Aorta (tissue), 5 donors: ENCODE data around the gene ZNF142. TPM values are rescaled to one million over a fixed set of nuclear protein-coding genes. Genes with fewer than 3 reads are reported as not detected.
A peak's percentile ranks its signal among the peaks of the same experiment; 100 is the strongest.

Source experiments
- ATAC-seq: fragments of 200-7000 bp; cut with Tn5 transposase; one replicate; pipeline ENCODE4 v1.9.1; 2022; ENCODE audit warnings: moderate library complexity; ENCODE audit not compliant: low FRiP score
- DNase-seq, 2 donors: peaks; one replicate each; pipeline ENCODE4 v3.0.0-alpha.2; 2020
- H3K27ac ChIP-seq, 2 donors: one replicate each; pipeline ENCODE4 v1.5.1; 2013; ENCODE audit warnings: low read length in 2 of 2, mild to moderate bottlenecking in 2 of 2, moderate library complexity in 2 of 2, control low read depth in 1 of 2, inconsistent platforms in 1 of 2, low read depth in 1 of 2
- H3K27me3 ChIP-seq, 2 donors: one replicate each; pipeline ENCODE4 v1.6.1; 2013; ENCODE audit warnings: control low read depth in 1 of 2, low read length in 1 of 2, mild to moderate bottlenecking in 1 of 2, moderate library complexity in 1 of 2; ENCODE audit not compliant: insufficient read depth in 2 of 2, control insufficient read depth in 1 of 2
- H3K36me3 ChIP-seq, 2 donors: one replicate each; pipeline ENCODE4 v1.6.1; 2013; ENCODE audit warnings: control low read depth in 1 of 2, low read length in 1 of 2, mild to moderate bottlenecking in 1 of 2; ENCODE audit not compliant: insufficient read depth in 2 of 2, control insufficient read depth in 1 of 2
- H3K4me1 ChIP-seq, 2 donors: one replicate each; pipeline ENCODE4 v1.6.1; 2013; ENCODE audit warnings: low read length in 2 of 2, control low read depth in 1 of 2, mild to moderate bottlenecking in 1 of 2, moderate library complexity in 1 of 2; ENCODE audit not compliant: insufficient read depth in 2 of 2, control insufficient read depth in 1 of 2
- H3K4me3 ChIP-seq, 2 donors: one replicate each; pipeline ENCODE4 v1.5.1; 2013; ENCODE audit warnings: low read length in 2 of 2, control low read depth in 1 of 2, mild to moderate bottlenecking in 1 of 2
- H3K9me3 ChIP-seq: one replicate; pipeline ENCODE4 v1.6.1; 2013; ENCODE audit warnings: mild to moderate bottlenecking, low read length; ENCODE audit not compliant: control insufficient read depth
- WGBS, 2 donors: extraction: QIAGEN DNeasy Blood & Tissue Kit; methylation state at CpG; one replicate each; pipeline ENCODE4 v1.1.7; 2013; 5-methylcytosine and 5-hydroxymethylcytosine counted together
- intact Hi-C, 2 donors: fragments of 100-400 bp; cut with DNase I; formaldehyde crosslinking; loops; one replicate each; pipeline versions ENCODE4 v1.14.2 to v1.15.0; 2022
- polyA plus RNA-seq, 2 donors: library from polyadenylated mRNA; stranded (reverse); fragments of 200-250 nt; gene quantifications; one replicate each; pipeline ENCODE4 v1.2.3, GENCODE V29; 2013
- total RNA-seq, 2 donors: library from RNA; stranded (reverse); fragmentation: NEBNext Ultra II Directional; extraction: Animal tissue kit (Norgen Biotek cat#: 25700); gene quantifications; one replicate each; pipeline ENCODE4 v1.2.1, GENCODE V29; 2021
- donor health status: healthy with polysubstance abuse.
- donor health status: Bipolar disorder and iron deficiency.
- donor health status: DM: no; HTN: no; CAD: no.
- donor health status: DM: no; HTN: no; CAD: no.
- donor health status: DM: yes; HTN: yes; CAD: no.

Gene ZNF142
- total and polyA plus RNA-seq, 4 donors: 3.4 to 32.9 (median 19.3) TPM

GRCh38 chr2:218659988-218660358 lies 550 bp upstream of the ZNF142 start:
- no peaks in the 10 kb centered on the region for H3K9me3 ChIP-seq
- H3K4me1 ChIP-seq: no peaks in the 10 kb centered on the region
- peak overlapping the region; percentile 46 to 72 for H3K4me3 ChIP-seq
- no peak for DNase-seq
- peaks cover 4 to 22% of the 10 kb centered on the region in 2 donors for H3K36me3 ChIP-seq
- no peaks in the 10 kb centered on the region for H3K27me3 ChIP-seq
- ATAC-seq: no peak
- 14 to 15% methylated on average over 8 of the region's 8 CpGs for WGBS, 2 donors
- intact Hi-C loops: loop anchor here in 1 of 2 donors (1.0 kb wide), 1 partner anchor 254 kb away; no protein-coding TSS in a partner anchor
- H3K27ac ChIP-seq: no peak overlapping the region

- WGBS, 2 donors: 2 to 3% methylated on average over 27 of the region's 27 CpGs
- intact Hi-C loops: loop anchor here in 1 of 2 donors (1.0 kb wide), 1 partner anchor 252 kb away; no protein-coding TSS in a partner anchor
- H3K27ac ChIP-seq: no peak overlapping the region
- no peaks in the 10 kb centered on the region for H3K4me1 ChIP-seq
- no peaks in the 10 kb centered on the region for H3K9me3 ChIP-seq
- H3K4me3 ChIP-seq: peak overlapping the region; percentile 46 to 72
- peaks cover 0 to 12% of the 10 kb centered on the region in 2 donors for H3K36me3 ChIP-seq
- DNase-seq (no peak), ATAC-seq (no peak)
- no peaks in the 10 kb centered on the region for H3K27me3 ChIP-seq
Measured at GRCh38 chr2:218658671-218659257, 659 bp downstream of the ZNF142 start.

DNA sequence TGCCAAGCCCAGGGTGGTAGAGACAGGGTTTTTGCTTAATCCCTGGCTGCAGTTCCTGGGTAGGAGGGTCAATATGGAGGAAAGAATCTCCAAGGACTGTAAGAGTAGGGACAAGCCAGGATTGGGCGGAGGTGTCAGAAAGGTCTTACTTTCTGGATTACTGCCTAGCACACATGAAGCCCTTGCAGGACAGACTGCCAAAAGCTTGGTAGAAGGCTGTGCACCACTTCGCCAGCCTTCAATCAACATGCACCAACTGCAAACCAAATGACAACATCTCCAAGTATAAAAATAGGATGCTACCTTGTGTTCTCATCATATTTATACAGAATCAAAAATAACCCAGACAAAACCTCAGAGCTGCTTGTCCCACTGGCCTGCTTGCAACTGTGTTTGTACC lies 3.7 kb downstream of the ZNF142 start:
- DNase-seq (no peak), ATAC-seq (no peak)
- 85 to 91% methylated on average over 2 of the region's 2 CpGs for WGBS, 2 donors
- Histone ChIP-seq H3K27me3 (no peaks in the 10 kb centered on the region), H3K36me3 (peaks cover 0 to 2% of the 10 kb centered on the region in 2 donors), H3K4me3 (no peak overlapping the region), H3K9me3 (no peaks in the 10 kb centered on the region), H3K27ac (no peak overlapping the region), H3K4me1 (no peaks in the 10 kb centered on the region)
- intact Hi-C loops: no loop called here

DNA sequence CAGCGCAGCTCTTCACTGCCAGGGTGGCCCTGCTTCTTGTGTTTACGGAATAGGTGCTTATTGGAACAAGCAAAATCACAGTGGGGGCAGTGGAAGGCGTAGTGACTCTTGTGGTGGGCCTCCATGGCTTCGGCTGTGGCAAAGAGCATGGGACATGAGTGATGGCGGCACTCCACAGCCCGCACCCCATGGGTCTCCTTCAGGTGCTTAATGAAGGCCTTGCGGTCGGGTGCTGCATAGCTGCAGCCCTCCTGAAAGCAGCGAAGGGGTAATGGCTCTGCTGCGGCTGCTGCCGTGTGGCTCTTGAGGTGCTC lies 10.7 kb downstream of the ZNF142 start:
- ATAC-seq (no peak), DNase-seq (peak in 1 of 2 donors; percentile 55)
- H3K36me3 ChIP-seq: peaks cover 10 to 25% of the 10 kb centered on the region in 2 donors
- no peak overlapping the region for H3K27ac ChIP-seq
- H3K4me3 ChIP-seq: no peak overlapping the region
- no peaks in the 10 kb centered on the region for H3K9me3 ChIP-seq
- no peaks in the 10 kb centered on the region for H3K27me3 ChIP-seq
- 88 to 90% methylated on average over 11 of the region's 11 CpGs for WGBS, 2 donors
- intact Hi-C loops: no loop called here
- H3K4me1 ChIP-seq: no peaks in the 10 kb centered on the region

DNA sequence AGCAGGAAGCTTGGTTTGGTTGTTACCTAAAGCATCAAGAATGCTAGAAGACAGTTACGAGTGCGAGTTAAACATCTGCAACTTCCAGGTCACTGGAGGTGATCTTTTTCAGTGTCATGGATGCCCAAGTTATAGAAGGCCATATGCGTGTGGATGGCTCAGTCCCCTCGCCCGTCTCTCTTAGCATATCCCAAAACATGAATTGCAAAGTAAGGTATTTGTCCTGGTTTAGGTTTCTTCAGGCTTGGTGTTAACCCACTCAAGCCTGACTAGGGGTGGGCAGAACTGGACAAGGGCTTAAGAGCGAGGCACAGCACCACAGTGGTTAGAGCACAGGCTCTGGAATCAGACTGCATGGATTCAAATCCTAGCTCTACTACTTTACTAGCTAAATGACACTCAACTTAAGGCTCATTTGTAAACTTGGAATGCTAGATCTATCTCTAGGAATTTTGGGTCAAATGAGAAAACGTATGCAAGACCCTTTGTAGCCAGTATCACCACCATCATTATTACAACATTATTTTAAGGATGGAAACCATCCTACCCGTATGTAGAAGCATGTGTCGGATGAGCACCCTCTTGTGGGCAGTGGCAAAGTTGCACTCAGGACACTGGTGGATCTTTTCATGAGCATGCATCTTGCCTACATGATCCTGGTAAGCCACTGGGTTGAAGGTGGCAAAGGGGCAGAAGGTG lies 11.2 kb downstream of the ZNF142 start:
- H3K4me1 ChIP-seq: no peaks in the 10 kb centered on the region
- peaks cover 10 to 28% of the 10 kb centered on the region in 2 donors for H3K36me3 ChIP-seq
- peak in 1 of 2 donors; percentile 74 for DNase-seq
- H3K27me3 ChIP-seq: no peaks in the 10 kb centered on the region
- WGBS, 2 donors: 64 to 73% methylated on average over 9 of the region's 9 CpGs
- no peak for ATAC-seq
- H3K9me3 ChIP-seq: no peaks in the 10 kb centered on the region
- H3K4me3 ChIP-seq: no peak overlapping the region
- intact Hi-C loops: no loop called here
- no peak overlapping the region for H3K27ac ChIP-seq

DNA sequence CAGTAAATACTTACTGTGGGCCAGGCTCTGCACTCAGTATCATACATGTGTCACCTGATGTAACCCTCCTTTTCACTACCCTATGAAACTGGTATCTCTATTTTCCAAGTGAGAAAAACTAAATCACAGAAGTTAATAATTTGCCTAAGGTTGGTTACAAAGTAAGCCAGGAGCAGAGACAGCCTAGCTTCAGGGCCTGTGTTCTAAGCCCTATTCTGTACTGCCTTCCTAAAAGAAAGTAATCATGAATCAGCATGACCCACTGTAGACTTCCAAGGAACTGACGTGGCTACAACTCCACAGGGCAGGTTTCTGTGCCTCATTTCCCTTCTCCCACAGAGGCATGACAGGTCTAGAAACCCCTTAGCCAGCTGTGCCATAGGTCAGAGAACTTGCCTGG lies 14.3 kb downstream of the ZNF142 start:
- no peaks in the 10 kb centered on the region for H3K9me3 ChIP-seq
- no peak overlapping the region for H3K4me3 ChIP-seq
- no peak for ATAC-seq
- no peaks in the 10 kb centered on the region for H3K27me3 ChIP-seq
- peaks cover 13 to 34% of the 10 kb centered on the region in 2 donors for H3K36me3 ChIP-seq
- intact Hi-C loops: no loop called here
- DNase-seq: no peak
- WGBS, 2 donors: 77 to 81% methylated on average over 1 of the region's 1 CpG
- H3K27ac ChIP-seq: no peak overlapping the region
- H3K4me1 ChIP-seq: no peaks in the 10 kb centered on the region

DNA sequence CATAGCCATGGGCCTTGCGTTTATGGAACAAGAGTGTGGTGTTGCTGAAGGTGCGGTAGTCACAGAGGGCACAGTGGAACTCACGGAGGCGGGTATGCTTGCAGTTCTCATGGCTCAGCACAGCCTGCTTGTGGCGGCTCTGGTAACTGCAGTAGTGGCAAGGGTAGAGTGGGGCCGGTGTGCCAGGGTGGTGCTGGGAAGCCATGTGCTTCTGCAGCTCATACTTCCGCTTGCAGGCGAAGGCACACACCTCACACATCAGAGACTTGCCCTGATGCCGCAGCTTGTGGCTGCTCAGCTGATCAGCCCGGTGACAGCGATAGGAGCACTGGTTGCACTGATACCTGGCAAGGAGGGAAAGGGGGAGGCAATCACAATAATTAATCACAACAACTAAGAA lies 14.7 kb downstream of the ZNF142 start:
- DNase-seq: peak in 1 of 2 donors; percentile 70
- H3K9me3 ChIP-seq: no peaks in the 10 kb centered on the region
- H3K27ac ChIP-seq: no peak overlapping the region
- intact Hi-C loops: no loop called here
- H3K4me1 ChIP-seq: no peaks in the 10 kb centered on the region
- peaks cover 13 to 34% of the 10 kb centered on the region in 2 donors for H3K36me3 ChIP-seq
- no peaks in the 10 kb centered on the region for H3K27me3 ChIP-seq
- H3K4me3 ChIP-seq: no peak overlapping the region
- ATAC-seq: no peak
- 93% methylated on average over 11 of the region's 11 CpGs for WGBS, 2 donors

GRCh38 chr2:218643751-218644310 lies 15.6 kb downstream of the ZNF142 start:
- no peaks in the 10 kb centered on the region for H3K9me3 ChIP-seq
- H3K4me3 ChIP-seq: no peak overlapping the region
- peaks cover 13 to 29% of the 10 kb centered on the region in 2 donors for H3K36me3 ChIP-seq
- no peaks in the 10 kb centered on the region for H3K27me3 ChIP-seq
- no peak overlapping the region for H3K27ac ChIP-seq
- ATAC-seq (no peak), DNase-seq (peak in 1 of 2 donors; percentile 65)
- intact Hi-C loops: no loop called here
- no peaks in the 10 kb centered on the region for H3K4me1 ChIP-seq
- WGBS, 2 donors: 90 to 91% methylated on average over 10 of the region's 10 CpGs

DNA sequence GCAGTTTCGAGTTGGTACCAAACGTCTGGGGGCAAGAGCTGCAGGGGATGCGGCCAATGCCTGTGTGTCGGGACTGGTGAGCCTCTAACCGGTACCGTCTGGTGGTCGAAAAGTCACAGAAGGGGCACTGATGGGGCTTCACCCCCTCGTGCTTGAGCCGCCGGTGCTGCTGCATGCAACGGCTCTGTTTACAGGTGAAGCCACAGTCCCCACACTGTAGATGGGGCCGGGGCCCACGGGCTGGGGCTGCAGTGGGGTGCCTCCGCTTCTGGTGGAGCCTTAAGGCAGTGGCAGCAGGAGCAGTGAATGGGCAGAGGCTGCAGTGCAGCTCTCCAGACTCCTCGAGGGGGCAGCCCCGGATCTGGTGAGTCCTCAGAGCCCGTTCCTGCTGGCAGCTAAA lies 16.6 kb downstream of the ZNF142 start:
- ATAC-seq (no peak), DNase-seq (peak in 1 of 2 donors; percentile 74)
- H3K27ac ChIP-seq: no peak overlapping the region
- H3K9me3 ChIP-seq: no peaks in the 10 kb centered on the region
- 89% methylated on average over 17 of the region's 17 CpGs for WGBS, 2 donors
- H3K36me3 ChIP-seq: peaks cover 10 to 29% of the 10 kb centered on the region in 2 donors
- intact Hi-C loops: no loop called here
- no peak overlapping the region for H3K4me3 ChIP-seq
- H3K27me3 ChIP-seq: no peaks in the 10 kb centered on the region
- no peaks in the 10 kb centered on the region for H3K4me1 ChIP-seq
